Measurements from ENCODE around the gene SLC39A11. TPM values are rescaled to one million over a fixed set of nuclear protein-coding genes. Genes with fewer than 3 reads are reported as not detected.

The SLC39A11 gene
- total RNA-seq, 3 donors from 2014 or later = 16.7 to 23.3 (median 20.1) TPM

DNA sequence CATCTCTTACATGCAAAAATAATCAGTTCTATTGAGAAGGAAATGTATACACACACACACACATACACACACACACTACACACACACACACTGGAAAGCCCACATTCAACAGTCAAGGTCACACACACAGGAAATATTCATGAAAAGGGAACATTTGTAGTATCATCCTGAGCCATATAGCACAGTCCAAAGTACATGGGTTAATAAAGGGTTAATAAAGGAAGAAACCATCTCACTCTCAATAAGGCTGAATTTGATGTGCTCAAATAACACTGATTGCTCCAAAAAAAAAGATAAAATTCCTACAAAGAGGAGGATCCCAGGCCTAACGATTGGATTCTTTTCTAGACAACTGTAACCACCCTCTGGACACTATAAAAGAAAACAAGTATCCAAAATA lies 164.7 kb downstream of the SLC39A11 start:
- Mint-ChIP-seq H3K36me3 (ENCODE audit: insufficient read depth) (peaks cover 24% of the 10 kb centered on the region), H3K4me1 (ENCODE audit: low read depth) (peaks cover 15% of the 10 kb centered on the region), H3K4me3 (no peak overlapping the region), H3K27me3 (ENCODE audit: low read depth) (no peaks in the 10 kb centered on the region), H3K9me3 (no peaks in the 10 kb centered on the region)
- no peak for DNase-seq
- ATAC-seq = no peak

DNA sequence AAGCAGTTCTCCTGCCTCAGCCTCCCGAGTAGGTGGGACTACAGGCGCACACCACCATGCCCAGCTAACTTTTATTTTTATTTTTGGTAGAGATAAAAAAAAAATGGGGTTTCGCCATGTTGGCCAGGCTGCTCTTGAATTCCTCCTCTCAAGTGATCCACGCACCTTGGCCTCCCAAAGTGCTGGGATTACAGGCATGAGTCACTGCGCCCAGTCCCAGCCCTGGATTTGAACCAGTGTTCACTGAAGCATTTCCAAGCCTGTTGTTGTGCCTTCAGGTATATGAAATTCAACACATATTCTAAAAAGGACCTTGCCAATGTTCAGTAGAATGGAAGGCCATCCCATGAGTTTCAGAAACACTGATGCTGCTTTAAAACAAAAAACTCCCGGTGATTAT lies 165.3 kb downstream of the SLC39A11 start:
- DNase-seq (no peak), ATAC-seq (no peak)
- H3K4me3 Mint-ChIP-seq = no peak overlapping the region
- H3K4me1 Mint-ChIP-seq (ENCODE audit: low read depth) = peaks cover 15% of the 10 kb centered on the region
- H3K9me3 Mint-ChIP-seq = no peaks in the 10 kb centered on the region
- H3K36me3 Mint-ChIP-seq (ENCODE audit: insufficient read depth) = peaks cover 24% of the 10 kb centered on the region
- no peaks in the 10 kb centered on the region for H3K27me3 Mint-ChIP-seq (ENCODE audit: low read depth)

DNA sequence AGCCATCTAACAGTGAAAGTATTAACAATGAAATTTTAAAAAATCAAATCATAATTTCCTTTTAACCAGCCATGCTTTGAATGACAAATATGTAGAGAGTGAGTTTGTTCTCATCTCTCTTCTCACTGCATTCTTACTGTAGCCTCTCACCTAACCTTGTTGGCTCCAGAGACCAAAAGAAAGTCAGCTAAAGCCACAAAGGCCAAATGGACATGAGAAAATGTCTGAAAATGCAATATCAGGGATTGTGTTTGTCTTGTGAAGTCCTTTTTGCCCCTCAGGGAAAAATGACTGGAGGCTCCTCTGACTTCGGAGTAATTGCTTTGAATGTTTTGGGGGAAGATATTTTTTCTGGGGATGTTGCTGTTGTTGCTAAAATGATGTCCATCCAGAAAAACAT lies 166.3 kb downstream of the SLC39A11 start:
- Mint-ChIP-seq H3K4me3 (no peak overlapping the region), H3K4me1 (ENCODE audit: low read depth) (peaks cover 6% of the 10 kb centered on the region), H3K9me3 (no peaks in the 10 kb centered on the region), H3K27me3 (ENCODE audit: low read depth) (no peaks in the 10 kb centered on the region), H3K36me3 (ENCODE audit: insufficient read depth) (peaks cover 24% of the 10 kb centered on the region)
- DNase-seq (no peak), ATAC-seq (no peak)

DNA sequence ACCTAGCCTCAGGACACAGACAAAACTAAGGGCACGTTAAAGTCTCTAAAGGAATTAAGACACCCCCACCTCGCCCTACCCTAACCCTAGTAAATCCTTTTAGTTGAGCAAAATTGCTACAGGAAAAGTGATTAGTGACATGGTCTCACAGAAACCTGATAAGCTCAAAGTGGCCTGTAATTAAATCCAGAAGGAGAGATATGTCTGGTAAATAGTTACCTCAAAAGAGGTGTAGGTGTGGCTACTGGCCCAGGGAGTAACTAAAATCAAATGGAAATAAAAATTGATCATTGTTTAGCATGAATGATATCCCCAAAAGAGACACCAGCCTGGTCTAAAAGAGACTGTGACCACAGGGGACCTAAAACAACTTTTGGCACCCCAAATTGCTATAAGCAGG lies 168.3 kb downstream of the SLC39A11 start:
- Mint-ChIP-seq H3K9me3 (no peaks in the 10 kb centered on the region), H3K27me3 (ENCODE audit: low read depth) (no peaks in the 10 kb centered on the region), H3K4me3 (no peak overlapping the region), H3K4me1 (ENCODE audit: low read depth) (no peaks in the 10 kb centered on the region), H3K36me3 (ENCODE audit: insufficient read depth) (peaks cover 28% of the 10 kb centered on the region)
- no peak for DNase-seq
- no peak for ATAC-seq

DNA sequence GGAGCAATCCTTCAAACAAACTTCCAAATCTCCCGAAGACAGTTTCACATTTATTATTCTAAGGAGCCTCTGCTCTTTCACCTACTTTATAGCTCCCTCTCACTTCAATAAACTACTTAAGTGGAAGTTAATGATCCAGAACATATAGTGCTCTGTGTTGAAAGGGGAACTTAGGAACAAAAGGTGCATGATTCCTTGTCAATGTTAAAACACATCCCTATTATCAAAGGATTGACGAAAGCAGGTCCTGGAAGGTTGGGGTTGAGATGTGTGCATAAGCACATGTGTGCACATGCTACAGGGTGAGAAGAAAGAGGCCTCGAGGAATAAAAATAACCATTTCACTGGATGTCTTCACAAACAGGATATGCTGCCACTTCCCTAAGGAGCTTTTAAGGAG lies 170.3 kb downstream of the SLC39A11 start:
- ATAC-seq = no peak
- Mint-ChIP-seq H3K4me1 (ENCODE audit: low read depth) (no peaks in the 10 kb centered on the region), H3K9me3 (no peaks in the 10 kb centered on the region), H3K36me3 (ENCODE audit: insufficient read depth) (peaks cover 26% of the 10 kb centered on the region), H3K4me3 (no peak overlapping the region), H3K27me3 (ENCODE audit: low read depth) (no peaks in the 10 kb centered on the region)
- DNase-seq = no peak

DNA sequence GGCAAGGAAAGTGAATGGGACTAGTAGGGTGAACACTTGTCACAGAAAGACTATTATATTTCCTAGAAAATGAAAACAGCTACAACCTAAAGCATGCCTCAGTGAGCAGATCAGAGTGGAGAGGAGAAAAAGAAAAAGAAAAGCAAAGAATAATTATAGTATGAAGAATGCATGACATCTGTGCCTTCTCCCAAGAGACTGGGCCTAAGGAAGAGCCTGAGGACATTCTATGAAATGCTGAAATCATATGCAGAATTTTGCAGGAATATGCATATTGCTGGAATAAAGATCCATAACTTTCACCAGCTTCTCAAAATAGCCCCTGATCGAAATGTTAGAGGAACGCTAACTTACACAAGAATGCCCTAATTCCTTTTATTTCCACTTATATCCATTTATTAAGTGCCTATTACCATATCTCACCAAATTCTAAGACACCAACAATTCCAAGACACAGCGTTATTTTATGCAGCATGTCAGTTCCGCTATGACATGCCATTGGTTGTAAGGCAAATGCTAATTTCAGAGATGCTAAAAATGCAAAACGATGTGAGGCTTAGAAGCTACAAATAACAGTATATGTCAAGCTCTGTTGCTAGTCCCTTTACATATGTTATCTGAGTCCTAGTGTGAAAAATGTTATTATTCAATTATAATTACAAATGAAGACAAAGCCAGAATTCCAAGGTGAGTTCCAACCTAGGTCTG lies 171.0 kb downstream of the SLC39A11 start:
- DNase-seq (no peak), ATAC-seq (no peak)
- Mint-ChIP-seq H3K36me3 (ENCODE audit: insufficient read depth) (peaks cover 25% of the 10 kb centered on the region), H3K4me1 (ENCODE audit: low read depth) (no peaks in the 10 kb centered on the region), H3K27me3 (ENCODE audit: low read depth) (no peaks in the 10 kb centered on the region), H3K4me3 (no peak overlapping the region), H3K9me3 (no peaks in the 10 kb centered on the region)

DNA sequence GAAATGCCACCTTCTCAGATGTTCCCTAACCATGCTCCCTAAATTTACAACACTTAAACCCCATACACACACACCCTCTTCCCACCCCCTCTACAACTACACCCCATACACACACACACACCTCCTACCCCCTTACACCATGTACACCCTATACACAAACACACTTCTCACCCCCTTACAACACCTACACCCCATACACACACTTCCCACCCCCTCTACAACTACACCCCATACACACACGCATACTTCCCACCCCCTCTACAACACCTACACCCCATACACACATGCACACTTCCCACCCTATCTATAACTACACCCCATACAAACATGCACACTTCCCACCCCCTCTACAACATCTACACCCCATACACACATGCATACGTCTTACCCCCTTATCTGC lies 172.0 kb downstream of the SLC39A11 start:
- no peak for DNase-seq
- no peak overlapping the region for H3K4me3 Mint-ChIP-seq
- H3K4me1 Mint-ChIP-seq (ENCODE audit: low read depth) = no peaks in the 10 kb centered on the region
- H3K36me3 Mint-ChIP-seq (ENCODE audit: insufficient read depth) = peaks cover 19% of the 10 kb centered on the region
- no peaks in the 10 kb centered on the region for H3K27me3 Mint-ChIP-seq (ENCODE audit: low read depth)
- no peak for ATAC-seq
- no peaks in the 10 kb centered on the region for H3K9me3 Mint-ChIP-seq

DNA sequence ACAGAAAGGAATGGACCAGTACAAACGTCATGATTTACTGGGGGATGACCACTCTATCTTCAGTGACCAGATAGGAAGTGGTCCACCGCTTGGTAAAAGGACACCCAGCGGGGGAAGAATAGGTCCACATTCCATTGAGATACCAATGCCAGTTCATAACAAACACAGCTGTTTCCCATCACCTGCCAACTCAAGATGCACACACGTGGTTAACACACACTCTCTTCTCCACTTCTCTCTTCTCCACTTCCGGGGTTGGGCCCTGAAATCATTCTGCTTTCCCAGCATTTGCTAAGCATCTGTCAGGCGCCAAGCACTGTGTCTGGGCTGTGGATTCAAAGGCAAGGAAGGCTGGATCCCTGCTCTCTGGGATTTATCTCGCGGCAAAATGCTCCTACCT lies 175.5 kb downstream of the SLC39A11 start:
- ATAC-seq (no peak), DNase-seq (no peak)
- Mint-ChIP-seq H3K36me3 (ENCODE audit: insufficient read depth) (peaks cover 14% of the 10 kb centered on the region), H3K4me3 (no peak overlapping the region), H3K27me3 (ENCODE audit: low read depth) (no peaks in the 10 kb centered on the region), H3K4me1 (ENCODE audit: low read depth) (no peaks in the 10 kb centered on the region), H3K9me3 (no peaks in the 10 kb centered on the region)

DNA sequence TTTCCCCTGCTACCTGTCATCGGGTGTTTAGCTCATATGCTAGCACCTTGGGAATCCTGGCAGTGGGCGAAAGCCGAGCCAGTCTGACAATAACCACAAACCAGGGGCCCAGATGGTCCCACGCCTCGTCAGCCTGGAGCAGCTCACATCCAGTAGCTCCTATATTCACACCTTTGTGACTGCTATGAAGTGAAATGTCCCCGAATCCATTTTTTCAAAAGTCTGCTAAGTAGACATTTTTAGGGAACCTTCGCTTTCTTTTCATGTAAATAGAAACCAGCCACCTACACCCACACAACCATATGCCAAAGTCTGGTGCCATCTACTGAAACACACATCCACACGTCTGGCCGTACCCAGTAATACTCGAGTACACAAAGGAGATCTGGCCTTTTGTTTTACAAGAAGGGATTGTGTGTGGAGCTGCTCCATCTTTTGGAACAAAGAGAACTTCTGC lies 176.8 kb downstream of the SLC39A11 start:
- H3K9me3 Mint-ChIP-seq = no peaks in the 10 kb centered on the region
- DNase-seq = no peak
- H3K36me3 Mint-ChIP-seq (ENCODE audit: insufficient read depth) = peaks cover 12% of the 10 kb centered on the region
- ATAC-seq = no peak
- H3K4me3 Mint-ChIP-seq = no peak overlapping the region
- no peaks in the 10 kb centered on the region for H3K4me1 Mint-ChIP-seq (ENCODE audit: low read depth)
- H3K27me3 Mint-ChIP-seq (ENCODE audit: low read depth) = no peaks in the 10 kb centered on the region

DNA sequence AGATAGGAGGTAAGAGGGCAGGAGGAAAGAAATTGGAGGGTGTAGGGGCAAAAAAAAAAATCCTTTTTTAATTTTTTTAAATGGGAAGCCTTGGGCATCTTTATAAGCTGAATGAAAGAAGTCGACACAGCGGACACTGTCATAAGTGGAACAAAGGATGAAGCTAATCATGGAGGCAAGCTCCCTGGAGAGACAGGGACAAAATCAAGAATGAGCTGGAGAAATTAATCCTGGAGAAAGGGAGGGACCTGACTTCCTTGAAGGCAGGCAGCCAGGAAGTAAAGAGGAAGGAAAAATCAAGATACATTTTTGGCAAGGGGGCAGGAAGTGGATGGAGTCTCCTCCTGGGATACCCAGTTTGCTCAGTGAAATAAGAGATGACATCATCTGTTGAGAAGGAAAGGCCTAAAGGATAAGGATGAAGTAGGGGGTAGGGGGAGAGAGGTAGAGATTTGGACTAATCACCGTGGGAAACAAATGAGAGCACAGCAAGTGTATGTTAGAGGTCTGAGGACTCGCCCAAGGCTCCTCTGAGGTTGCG lies 179.3 kb downstream of the SLC39A11 start:
- DNase-seq (no peak), ATAC-seq (no peak)
- H3K4me3 Mint-ChIP-seq = no peak overlapping the region
- peaks cover 11% of the 10 kb centered on the region for H3K36me3 Mint-ChIP-seq (ENCODE audit: insufficient read depth)
- H3K9me3 Mint-ChIP-seq = no peaks in the 10 kb centered on the region
- H3K27me3 Mint-ChIP-seq (ENCODE audit: low read depth) = no peaks in the 10 kb centered on the region
- no peaks in the 10 kb centered on the region for H3K4me1 Mint-ChIP-seq (ENCODE audit: low read depth)

DNA sequence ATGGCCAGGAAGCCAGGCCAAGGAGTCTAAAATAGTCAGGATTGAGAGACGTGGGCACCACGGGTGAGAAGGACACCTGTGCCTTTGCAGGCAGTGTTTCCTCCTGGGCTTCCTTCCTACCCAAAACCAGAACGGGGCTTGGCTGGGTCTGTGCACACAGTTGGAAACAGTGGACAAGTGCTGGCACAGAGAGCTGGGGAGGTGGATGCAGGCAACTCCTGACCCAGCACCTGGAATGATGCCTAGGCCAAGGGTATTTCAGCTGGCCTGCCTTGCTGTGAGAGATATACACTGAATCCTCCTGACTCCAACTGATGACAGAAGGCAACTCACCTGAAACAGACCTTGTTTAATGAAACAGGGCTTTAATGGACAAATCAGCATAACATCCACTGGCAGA lies 186.2 kb downstream of the SLC39A11 start:
- Mint-ChIP-seq H3K4me3 (no peak overlapping the region), H3K9me3 (no peaks in the 10 kb centered on the region), H3K27me3 (ENCODE audit: low read depth) (no peaks in the 10 kb centered on the region), H3K36me3 (ENCODE audit: insufficient read depth) (peaks cover 8% of the 10 kb centered on the region), H3K4me1 (ENCODE audit: low read depth) (no peaks in the 10 kb centered on the region)
- no peak for DNase-seq
- no peak for ATAC-seq

DNA sequence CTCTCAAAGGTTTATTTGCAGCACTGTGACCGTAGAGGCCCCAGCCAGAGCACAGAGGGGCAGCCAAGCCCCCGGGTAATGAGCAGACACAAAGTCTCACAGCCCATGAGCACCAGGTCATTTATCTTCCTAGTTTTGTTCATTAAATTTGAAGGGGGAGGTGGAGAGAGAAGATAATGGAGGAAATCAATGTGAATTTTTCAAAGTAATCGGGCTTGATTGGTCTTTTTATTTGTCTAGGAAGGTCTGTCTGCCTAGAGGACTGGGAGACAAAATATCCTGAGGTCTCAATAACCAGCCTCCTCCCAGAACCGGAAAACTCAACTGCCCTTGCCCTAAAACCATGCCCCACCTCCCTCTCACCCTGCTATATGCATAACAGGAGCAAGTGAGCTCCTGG lies 189.0 kb downstream of the SLC39A11 start:
- H3K27me3 Mint-ChIP-seq (ENCODE audit: low read depth) = no peaks in the 10 kb centered on the region
- ATAC-seq (no peak), DNase-seq (no peak)
- no peaks in the 10 kb centered on the region for H3K9me3 Mint-ChIP-seq
- H3K36me3 Mint-ChIP-seq (ENCODE audit: insufficient read depth) = peaks cover 22% of the 10 kb centered on the region
- H3K4me3 Mint-ChIP-seq = no peak overlapping the region
- no peaks in the 10 kb centered on the region for H3K4me1 Mint-ChIP-seq (ENCODE audit: low read depth)

DNA sequence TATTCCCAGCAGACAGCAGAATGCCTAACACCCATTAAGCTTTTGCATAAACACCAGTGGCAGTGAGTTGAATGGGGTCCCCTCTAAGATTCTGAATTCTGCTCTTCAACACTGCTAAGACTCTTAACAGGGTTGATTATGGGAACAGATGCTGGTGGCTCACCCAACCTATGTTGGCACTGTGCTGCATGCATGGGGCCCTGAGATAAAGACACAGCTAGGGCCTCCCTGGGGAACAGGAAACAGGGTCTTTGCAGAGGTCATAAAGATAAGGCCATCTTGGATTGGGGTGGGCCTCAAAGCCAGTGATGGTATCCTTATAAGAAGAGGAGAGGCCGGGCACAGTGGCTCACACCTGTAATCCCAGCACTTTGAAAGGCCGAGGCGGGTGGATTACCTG lies 190.8 kb downstream of the SLC39A11 start:
- DNase-seq (no peak), ATAC-seq (no peak)
- Mint-ChIP-seq H3K4me3 (no peak overlapping the region), H3K27me3 (ENCODE audit: low read depth) (no peaks in the 10 kb centered on the region), H3K9me3 (no peaks in the 10 kb centered on the region), H3K36me3 (ENCODE audit: insufficient read depth) (peaks cover 24% of the 10 kb centered on the region), H3K4me1 (ENCODE audit: low read depth) (no peaks in the 10 kb centered on the region)

DNA sequence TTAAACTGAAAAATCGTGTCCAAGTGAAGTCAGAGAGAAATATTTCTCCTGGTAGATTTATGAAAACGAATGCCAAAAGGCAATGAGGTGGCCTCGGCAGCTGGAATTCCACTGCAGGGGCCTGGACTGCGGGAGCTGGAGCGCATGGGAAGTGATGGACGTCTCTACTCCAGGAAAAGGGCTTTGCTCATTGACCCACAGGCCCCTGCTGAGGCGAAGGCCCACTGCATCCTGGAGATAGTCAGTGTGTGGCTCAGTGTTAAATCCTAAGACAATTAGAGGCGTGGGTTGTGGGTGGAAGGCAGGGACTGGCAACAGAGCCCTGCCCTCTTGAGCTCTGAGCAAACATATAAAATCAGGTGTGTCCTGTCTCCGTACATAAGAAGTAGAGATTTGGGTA lies 191.4 kb downstream of the SLC39A11 start:
- DNase-seq = no peak
- Mint-ChIP-seq H3K4me3 (no peak overlapping the region), H3K4me1 (ENCODE audit: low read depth) (no peaks in the 10 kb centered on the region), H3K36me3 (ENCODE audit: insufficient read depth) (peaks cover 24% of the 10 kb centered on the region), H3K9me3 (no peaks in the 10 kb centered on the region), H3K27me3 (ENCODE audit: low read depth) (no peaks in the 10 kb centered on the region)
- no peak for ATAC-seq

DNA sequence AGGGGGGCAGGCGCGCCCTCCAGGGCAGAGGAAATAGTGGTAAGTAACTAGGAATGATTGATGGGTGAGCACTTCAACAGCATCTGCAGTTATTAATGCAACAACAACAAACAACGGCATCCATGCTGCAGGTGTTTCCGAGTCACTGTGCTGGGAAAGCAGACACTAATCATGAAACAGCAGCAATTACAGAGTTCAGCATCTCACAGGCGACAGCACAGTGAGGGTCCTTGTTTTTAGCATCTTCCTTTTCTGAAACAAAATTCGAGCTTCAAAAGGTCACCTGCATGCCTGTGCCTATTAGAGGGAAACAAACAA lies 191.9 kb downstream of the SLC39A11 start:
- no peaks in the 10 kb centered on the region for H3K27me3 Mint-ChIP-seq (ENCODE audit: low read depth)
- DNase-seq = no peak
- H3K4me3 Mint-ChIP-seq = no peak overlapping the region
- H3K4me1 Mint-ChIP-seq (ENCODE audit: low read depth) = no peaks in the 10 kb centered on the region
- peaks cover 24% of the 10 kb centered on the region for H3K36me3 Mint-ChIP-seq (ENCODE audit: insufficient read depth)
- H3K9me3 Mint-ChIP-seq = no peaks in the 10 kb centered on the region
- no peak for ATAC-seq
